GM12878 (cell line): ENCODE data around the gene RPGRIP1. TPM values are rescaled to one million over a fixed set of nuclear protein-coding genes. Genes with fewer than 3 reads are reported as not detected.
A peak's percentile ranks its signal among the peaks of the same experiment; 100 is the strongest.

Experiments used
- ATAC-seq: fragments of 200-7000 bp; cut with Tn5 transposase; 3 replicates; pipeline ENCODE4 v1.9.1; 2020; ENCODE audit warnings: mild to moderate bottlenecking, moderate library complexity
- BruUV-seq: library from RNA; stranded (reverse); fragments of 400-500 nt; replicated peaks from 2 replicates; lab custom pipeline; 2021; lab: Mats Ljungman, UMichigan
- CTCF ChIA-PET: fragments of 300-600 bp; sonication (Branson Sonifier 250); formaldehyde crosslinking; extraction: SDS; loops from one replicate; lab custom pipeline; 2021; ENCODE audit warnings: inconsistent platforms; lab: Yijun Ruan, JAX
- POLR2A ChIA-PET: fragments of 350-600 bp; formaldehyde crosslinking; extraction: SDS; loops from one replicate; lab custom pipeline; 2021; ENCODE audit warnings: inconsistent platforms; lab: Charles Lee
- RAD21 ChIA-PET: fragments of 300-600 bp; sonication (Branson Sonifier 250); formaldehyde crosslinking; loops from one replicate; lab custom pipeline; 2023; ENCODE audit warnings: antibody characterized with exemption; ENCODE audit not compliant: unreplicated experiment; lab: Charles Lee
- SMC1A ChIA-PET: fragments of 300-600 bp; sonication (Branson Sonifier 250); formaldehyde crosslinking; loops from one replicate; lab custom pipeline; 2023; ENCODE audit not compliant: unreplicated experiment, uncharacterized antibody; lab: Charles Lee
- DNase-seq: peaks from one replicate; pipeline ENCODE4 v3.0.0-alpha.2; 2011; ENCODE audit warnings: low read depth, low spot score
- FAIRE-seq: peaks from 3 replicates; lab custom pipeline; 2011; peaks lifted over from hg19 to GRCh38; lab: Jason Lieb, UNC
- H2AFZ ChIP-seq: 2 replicates; pipeline ENCODE4 v1.6.0; 2011; ENCODE audit warnings: low read depth, low read length, control low read depth; ENCODE audit not compliant: control insufficient read depth
- H3K27ac ChIP-seq: 2 replicates; pipeline ENCODE4 v1.5.1; 2011; ENCODE audit warnings: control low read depth; ENCODE audit not compliant: control insufficient read depth, insufficient read depth
- H3K27me3 ChIP-seq, 2 experiments: replicated peaks in 1 of 2; 2 replicates each; pipeline versions ENCODE4 v1.6.0 to v1.6.1; 2011; ENCODE audit warnings: low read length in 1 of 2; ENCODE audit not compliant: control insufficient read depth in 2 of 2, insufficient read depth in 2 of 2
- H3K36me3 ChIP-seq, 2 experiments: 2 replicates each; pipeline ENCODE4 v1.5.1; 2011; ENCODE audit warnings: low read length in 1 of 2; ENCODE audit not compliant: control insufficient read depth in 2 of 2, insufficient read depth in 2 of 2
- H3K4me1 ChIP-seq: 2 replicates; pipeline ENCODE4 v1.6.1; 2011; ENCODE audit warnings: mild to moderate bottlenecking, low read length, moderate library complexity, mixed read lengths; ENCODE audit not compliant: control insufficient read depth, insufficient read depth
- H3K4me2 ChIP-seq: 2 replicates; pipeline ENCODE4 v1.6.0; 2011; ENCODE audit warnings: control low read depth; ENCODE audit not compliant: control insufficient read depth, insufficient read depth
- H3K4me3 ChIP-seq: fragments of 200-600 bp; sonication (generic); 2 replicates; pipeline ENCODE4 v1.5.1; 2016
- H3K79me2 ChIP-seq: 2 replicates; pipeline ENCODE4 v1.6.0; 2011; ENCODE audit warnings: low read length; ENCODE audit not compliant: control insufficient read depth, insufficient read depth
- H3K9ac ChIP-seq: 2 replicates; pipeline ENCODE4 v1.8.0; 2011; ENCODE audit warnings: low read length, control low read depth, mixed read lengths; ENCODE audit not compliant: control insufficient read depth, insufficient read depth
- H3K9me3 ChIP-seq: replicated peaks from 3 replicates; pipeline ENCODE4 v1.5.1; 2011; ENCODE audit warnings: mild to moderate bottlenecking, low read length; ENCODE audit not compliant: control insufficient read depth, insufficient read depth
- H4K20me1 ChIP-seq: 2 replicates; pipeline ENCODE4 v1.6.0; 2011; ENCODE audit not compliant: control insufficient read depth, insufficient read depth
- ATF2 ChIP-seq: IDR thresholded peaks from 2 replicates; pipeline ENCODE4 v1.6.1; 2012; ENCODE audit warnings: low read length, inconsistent platforms
- BCL11A ChIP-seq: IDR thresholded peaks from 2 replicates; pipeline ENCODE4 v1.6.1; 2011; ENCODE audit warnings: low read depth, low read length
- E2F8 ChIP-seq: fragments of 450-650 bp; IDR thresholded peaks from 2 replicates; pipeline ENCODE4 v1.6.1; 2018; ENCODE audit warnings: mild to moderate bottlenecking, low read depth, moderate library complexity; ENCODE audit not compliant: partially characterized antibody
- ESRRA ChIP-seq: IDR thresholded peaks from 2 replicates; pipeline ENCODE4 v1.6.1; 2012; ENCODE audit warnings: mild to moderate bottlenecking, low read length, improper control_type of control experiment
- MLLT1 ChIP-seq: fragments of 450-650 bp; IDR thresholded peaks from 2 replicates; pipeline ENCODE4 v1.6.1; 2016; ENCODE audit warnings: mild to moderate bottlenecking
- POLR2AphosphoS2 ChIP-seq: IDR thresholded peaks from 2 replicates; pipeline ENCODE4 v1.6.1; 2011; ENCODE audit warnings: low read depth, mild to moderate bottlenecking, low read length, improper control_type of control experiment, moderate library complexity
- STAT1 ChIP-seq: fragments of 450-650 bp; conservative IDR thresholded peaks from 2 replicates; pipeline ENCODE4 v1.6.1; 2014; ENCODE audit warnings: antibody characterized with exemption, mild to moderate bottlenecking
- YY1 ChIP-seq: IDR thresholded peaks from 2 replicates; pipeline ENCODE4 v1.6.1; 2011; ENCODE audit warnings: low read depth, mild to moderate bottlenecking, low read length
- WGBS: methylation state at CpG from one replicate; pipeline ENCODE4 v1.1.6; 2016; ENCODE audit warnings: low lambda C conversion rate; ENCODE audit not compliant: insufficient replicate concordance, insufficient coverage; ENCODE audit errors: missing lambda C conversion rate; 5-methylcytosine and 5-hydroxymethylcytosine counted together
- in situ Hi-C: fragments of 300-500 bp; cut with MboI; formaldehyde crosslinking; loops from 9 replicates; pipeline ENCODE4 v1.14.3; 2018; ENCODE audit warnings: mixed read lengths
- intact Hi-C: fragments of 100-400 bp; cut with micrococcal nuclease; formaldehyde crosslinking; loops from one replicate; pipeline ENCODE4 v1.14.2; 2022; ENCODE audit not compliant: unreplicated experiment
- polyA plus RNA-seq, 11 experiments: library from polyadenylated mRNA; depleted of rRNA in 4 of 11; unstranded in 6 of 11; stranded (reverse) in 5 of 11; fragments of >200 nt; fragmentation: Nextera tagmentation in 4 of 11; fragmentation: Illumina TruSeq in 1 of 11; extraction: Ambion mirVana in 4 of 11; extraction: Trizol in 1 of 11; gene quantifications; 1 replicate in 1 of 11; 2 replicates in 10 of 11; pipeline versions ENCODE4 v1.2.1 to v1.2.3, GENCODE V29; 2011 to 2016; ENCODE audit warnings: inconsistent platforms in 2 of 11, missing spikeins in 2 of 11, low read depth in 1 of 11
- total RNA-seq, 4 experiments: library from RNA; depleted of rRNA in 3 of 4; stranded (reverse); fragments of >200 nt in 3 of 4; fragmentation: Illumina TruSeq in 1 of 4; extraction: Trizol in 1 of 4; gene quantifications; 2 replicates each; pipeline versions ENCODE4 v1.2.1 to v1.2.3, GENCODE V29; 2013 to 2021

RPGRIP1 gene
- total and polyA plus RNA-seq, 10 of the 15 experiments (the other 5 are each of a cell fraction or from before 2014, with no cell fraction given) = 0.07 to 1.1 (median 0.30) TPM; not detected in 1

GRCh38 chr14:21257394-21257909 lies 22.4 kb upstream of the RPGRIP1 start (continued):
- TF ChIP-seq STAT1 (no peak), E2F8 (no peak)

GRCh38 chr14:21258005-21258888 lies 21.6 kb upstream of the RPGRIP1 start:
- in situ Hi-C loops = no loop called here
- WGBS = 81% methylated on average over 10 of the region's 10 CpGs
- Histone ChIP-seq H3K36me3 (peaks cover 10 to 32% of the 10 kb centered on the region in 2 experiments), H3K79me2 (peaks cover 95% of the 10 kb centered on the region), H3K27ac (no peak overlapping the region), H4K20me1 (peaks cover 20% of the 10 kb centered on the region), H3K4me3 (peak overlapping the region; percentile 47; the same call in 1 of the 2 replicates), H3K4me2 (peak overlapping the region; percentile 23; the same call in 1 of the 2 replicates), H3K9me3 (no peaks in the 10 kb centered on the region), H3K27me3 (no peaks in the 10 kb centered on the region), H2AFZ (no peak overlapping the region), H3K4me1 (peaks cover 9% of the 10 kb centered on the region), H3K9ac (no peak overlapping the region)
- RAD21 ChIA-PET = interaction anchor here (0.6 to 1.2 kb wide), 4 partner anchors 12 to 153 kb away, joined by 3 read pairs; no protein-coding TSS in a partner anchor
- ATAC-seq (peak; percentile 2; the same call in 2 of the 3 replicates), DNase-seq (no peak), FAIRE-seq (no peak)
- CTCF ChIA-PET = interaction anchor here (1.0 to 2.1 kb wide), 5 partner anchors 9 to 136 kb away, joined by 3 to 11 read pairs (median 5); no protein-coding TSS in a partner anchor
- TF ChIP-seq POLR2AphosphoS2 = no peak
- no peak for TF ChIP-seq YY1
- TF ChIP-seq ATF2 = 0 out of 2 replicates have a peak, but pooled peaks have one; percentile 15
- no peak for TF ChIP-seq ESRRA
- 0 out of 2 replicates have a peak, but pooled peaks have one; percentile 31 for TF ChIP-seq MLLT1
- TF ChIP-seq BCL11A = no peak
- intact Hi-C loops = no loop called here
- POLR2A ChIA-PET = interaction anchor here (0.8 to 1.0 kb wide), 2 partner anchors 12 to 32 kb away, joined by 4 to 5 read pairs; no protein-coding TSS in a partner anchor
- SMC1A ChIA-PET = interaction anchor here (0.9 to 1.6 kb wide), 7 partner anchors 14 to 95 kb away, joined by 3 to 5 read pairs (median 4); no protein-coding TSS in a partner anchor
- no TSS peak for BruUV-seq
